ENCODE data around the gene MGAT4A. TPM values are rescaled to one million over a fixed set of nuclear protein-coding genes. Genes with fewer than 3 reads are reported as not detected.

Gene MGAT4A
- total and polyA plus RNA-seq, 2 experiments from 2014 or later: 4.4 to 5.6 TPM

- no peak for DNase-seq (ENCODE audit: low spot score)
- Histone ChIP-seq H3K4me2 (no peak overlapping the region), H3K27me3 (ENCODE audit: insufficient read depth) (no peaks in the 10 kb centered on the region), H3K4me1 (ENCODE audit: insufficient read depth) (no peaks in the 10 kb centered on the region), H2AFZ (no peak overlapping the region), H3K36me3 (ENCODE audit: insufficient read depth) (no peaks in the 10 kb centered on the region), H3K4me3 (no peak overlapping the region), H3K79me2 (replicated peaks; ENCODE audit: insufficient read depth) (no peaks in the 10 kb centered on the region), H3F3A (replicated peaks; ENCODE audit: low read depth) (no peaks in the 10 kb centered on the region), H3K9me2 (ENCODE audit: insufficient read depth) (no peaks in the 10 kb centered on the region), H4K20me1 (replicated peaks; ENCODE audit: insufficient read depth) (no peaks in the 10 kb centered on the region), H3K27ac (ENCODE audit: low read depth) (no peak overlapping the region)
- Mint-ChIP-seq H3K9me3 (no peaks in the 10 kb centered on the region; the same call in 2 of the 3 replicates), H3K27ac (no peak overlapping the region), H3K27me3 (ENCODE audit: insufficient read depth, low read depth, poor library complexity) (no peaks in the 10 kb centered on the region), H3K4me1 (peaks cover 7% of the 10 kb centered on the region; the same call in 2 of the 3 replicates), H3K36me3 (ENCODE audit: low read depth) (no peaks in the 10 kb centered on the region), H3K4me3 (no peak overlapping the region)
- no peak for ATAC-seq
- TF ChIP-seq STAT1 (IDR thresholded peaks at IDR 0.05; ENCODE audit: unreplicated experiment) (no peak), ZNF114 (CRISPR knock-in tag; IDR thresholded peaks at IDR 0.05) (no peak), EZH2phosphoT487 (IDR thresholded peaks at IDR 0.05; ENCODE audit: unreplicated experiment) (no peak), JUNB (IDR thresholded peaks at IDR 0.05; ENCODE audit: unreplicated experiment) (no peak), ZNF462 (CRISPR knock-in tag; IDR thresholded peaks at IDR 0.05) (no peak), CTCF (conservative IDR thresholded peaks at IDR 0.05; ENCODE audit: low read depth in 2 of 2) (no peak), CREB1 (CRISPR knock-in tag; IDR thresholded peaks at IDR 0.05; ENCODE audit: low read depth) (no peak), POLR2AphosphoS5 (IDR thresholded peaks at IDR 0.05; ENCODE audit: low read depth) (no peak), ETS1 (IDR thresholded peaks at IDR 0.05) (no peak)
Measured at GRCh38 chr2:98759338-98759737, 28.4 kb upstream of the MGAT4A start.

All from GM23338 (cell line).